ENCODE results near the gene GRB10.

DNA sequence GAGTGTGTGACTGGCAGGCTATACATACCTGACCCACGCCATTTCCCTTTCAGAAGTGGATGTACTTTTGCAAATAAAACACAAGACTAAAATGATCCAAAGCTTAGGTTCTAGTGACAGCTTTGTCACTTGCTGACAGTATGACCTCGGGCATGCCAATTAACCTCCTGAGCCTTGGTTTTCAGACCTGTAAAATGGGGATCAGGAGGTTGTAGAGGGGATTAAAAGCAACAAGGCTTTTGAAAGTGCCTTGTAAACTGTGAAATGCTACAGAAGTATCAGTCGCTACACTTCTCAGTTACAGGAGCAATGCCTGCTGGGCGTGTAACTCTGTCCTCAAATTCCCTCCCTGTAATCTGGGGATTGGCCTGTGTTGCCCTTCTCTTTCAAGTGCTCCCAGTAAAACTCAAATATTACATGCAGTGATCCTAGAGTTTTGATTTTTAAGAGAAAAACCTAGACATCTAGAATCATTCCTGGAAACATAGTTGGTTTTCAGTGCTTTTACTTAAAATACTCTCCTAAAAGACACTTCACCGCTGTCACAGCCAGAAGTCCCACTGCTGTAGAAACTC is 8.8 kb upstream of the GRB10 start:
- TF ChIP-seq, protein P1, sequence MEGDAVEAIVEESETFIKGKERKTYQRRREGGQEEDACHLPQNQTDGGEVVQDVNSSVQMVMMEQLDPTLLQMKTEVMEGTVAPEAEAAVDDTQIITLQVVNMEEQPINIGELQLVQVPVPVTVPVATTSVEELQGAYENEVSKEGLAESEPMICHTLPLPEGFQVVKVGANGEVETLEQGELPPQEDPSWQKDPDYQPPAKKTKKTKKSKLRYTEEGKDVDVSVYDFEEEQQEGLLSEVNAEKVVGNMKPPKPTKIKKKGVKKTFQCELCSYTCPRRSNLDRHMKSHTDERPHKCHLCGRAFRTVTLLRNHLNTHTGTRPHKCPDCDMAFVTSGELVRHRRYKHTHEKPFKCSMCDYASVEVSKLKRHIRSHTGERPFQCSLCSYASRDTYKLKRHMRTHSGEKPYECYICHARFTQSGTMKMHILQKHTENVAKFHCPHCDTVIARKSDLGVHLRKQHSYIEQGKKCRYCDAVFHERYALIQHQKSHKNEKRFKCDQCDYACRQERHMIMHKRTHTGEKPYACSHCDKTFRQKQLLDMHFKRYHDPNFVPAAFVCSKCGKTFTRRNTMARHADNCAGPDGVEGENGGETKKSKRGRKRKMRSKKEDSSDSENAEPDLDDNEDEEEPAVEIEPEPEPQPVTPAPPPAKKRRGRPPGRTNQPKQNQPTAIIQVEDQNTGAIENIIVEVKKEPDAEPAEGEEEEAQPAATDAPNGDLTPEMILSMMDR (IDR thresholded peaks at IDR 0.05), result no peak
- TF ChIP-seq POLR2AphosphoS5 (IDR thresholded peaks at IDR 0.05; ENCODE audit: insufficient read depth in 1 of 2, low read depth in 1 of 2), result no peak
